Fibroblast of villous mesenchyme (primary cell): ENCODE data around the gene USF1. TPM values are rescaled to one million over a fixed set of nuclear protein-coding genes. Genes with fewer than 3 reads are reported as not detected.

ENCODE experiments used
- DNase-seq: peaks from one replicate; pipeline ENCODE4 v3.0.0-alpha.2; 2010; ENCODE audit warnings: low read depth
- H3K4me3 ChIP-seq: 2 replicates; pipeline ENCODE4 v1.5.1; 2011; ENCODE audit warnings: low read depth, mild to moderate bottlenecking, low read length
- CTCF ChIP-seq: IDR thresholded peaks from 2 replicates; pipeline ENCODE4 v1.5.1; 2012; ENCODE audit warnings: low read depth, mild to moderate bottlenecking, low read length; ENCODE audit not compliant: insufficient read depth
- total RNA-seq: library from RNA; depleted of rRNA; stranded (reverse); fragments of >200 nt; gene quantifications from 2 replicates; pipeline ENCODE4 v1.2.3, GENCODE V29; 2012

The USF1 gene
- total RNA-seq, 1 donor = 62.2 TPM

GRCh38 chr1:161084597-161084988 is 38.8 kb upstream of the USF1 start:
- H3K4me3 ChIP-seq = no peak overlapping the region

GRCh38 chr1:161083748-161084596 is 38.2 kb upstream of the USF1 start:
- TF ChIP-seq CTCF = no peak
- DNase-seq = peak; percentile 49
- no peak overlapping the region for H3K4me3 ChIP-seq

More at GRCh38 chr1:161084597-161084988, 38.8 kb upstream of the USF1 start:
- TF ChIP-seq CTCF = no peak
- DNase-seq = no peak

DNA sequence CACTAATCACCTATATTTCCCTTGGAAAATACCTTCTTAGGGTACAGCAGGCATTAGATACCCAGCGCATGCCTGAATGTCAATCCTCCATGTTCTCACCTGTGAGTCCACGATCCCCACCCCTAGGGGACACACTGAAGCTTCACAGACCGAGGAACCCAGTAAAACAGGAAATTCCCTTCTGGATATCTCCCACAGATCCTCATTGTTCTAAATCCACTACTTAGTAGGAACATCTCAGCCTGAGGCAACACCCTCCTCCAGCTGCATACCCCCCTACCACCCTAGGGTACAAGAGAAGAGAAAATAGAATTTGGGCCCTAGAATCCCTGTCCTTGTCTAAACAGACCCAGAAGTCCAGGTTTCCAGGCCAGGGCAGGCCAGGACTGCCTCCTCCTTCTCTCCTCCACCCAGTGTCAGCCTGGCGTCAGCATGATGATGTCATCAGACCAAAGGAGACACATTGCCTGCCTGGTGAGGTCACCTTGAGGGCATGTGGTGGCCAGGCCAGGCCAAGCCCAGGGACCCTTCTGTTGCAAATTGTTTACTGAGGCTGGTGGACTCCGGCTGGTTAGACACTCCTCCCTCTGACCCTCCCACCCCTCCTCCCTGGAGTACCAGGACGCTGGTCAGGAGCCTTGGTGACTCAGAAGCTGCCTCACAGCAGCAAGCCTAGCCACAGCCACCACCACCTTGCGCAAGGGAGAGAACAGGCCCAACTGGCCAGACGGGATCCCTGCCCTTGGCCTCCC is 37.4 kb upstream of the USF1 start:
- peak; percentile 97 for DNase-seq
- TF ChIP-seq CTCF = no peak
- H3K4me3 ChIP-seq = no peak overlapping the region

DNA sequence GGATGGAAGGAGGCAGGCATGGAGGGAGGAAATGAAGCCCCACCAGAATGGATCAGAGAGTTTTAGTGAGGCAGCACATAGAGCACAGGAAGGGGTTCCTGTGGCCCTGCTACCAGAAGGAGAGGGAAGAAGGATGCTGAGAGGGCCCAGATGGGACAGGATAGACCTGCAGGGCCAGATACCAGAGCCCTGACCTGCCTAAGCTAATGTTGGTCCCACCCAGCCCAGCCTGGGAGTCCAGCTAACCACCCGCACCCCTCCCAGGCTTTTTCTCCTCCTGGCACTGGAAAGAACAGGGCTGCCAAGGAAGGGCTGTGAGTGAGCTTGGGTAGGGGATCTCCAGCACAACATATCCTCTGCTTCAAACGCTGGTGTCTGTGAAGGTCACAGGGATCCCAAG is 36.7 kb upstream of the USF1 start:
- no peak for DNase-seq
- no peak for TF ChIP-seq CTCF
- H3K4me3 ChIP-seq = no peak overlapping the region

DNA sequence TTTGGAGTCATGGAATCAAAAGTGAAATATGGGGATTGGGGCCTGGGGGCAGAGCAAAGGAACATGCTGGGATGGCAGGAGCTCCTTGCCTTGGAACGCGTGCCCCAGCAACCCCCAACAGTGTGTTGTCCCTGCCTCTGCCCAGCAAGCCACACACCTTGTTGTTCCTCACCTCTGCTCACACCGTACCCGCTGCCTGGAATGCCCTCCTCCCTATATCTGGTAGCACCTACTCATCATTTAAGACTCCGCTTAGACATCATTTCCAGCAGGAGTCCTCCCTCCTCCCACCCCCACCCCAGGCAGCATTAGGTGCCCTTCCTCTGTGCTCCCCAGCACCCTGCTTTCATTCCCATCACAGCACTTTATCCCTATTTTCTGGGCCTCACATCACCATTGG is 35.7 kb upstream of the USF1 start:
- no peak for DNase-seq
- H3K4me3 ChIP-seq = no peak overlapping the region
- TF ChIP-seq CTCF = no peak

DNA sequence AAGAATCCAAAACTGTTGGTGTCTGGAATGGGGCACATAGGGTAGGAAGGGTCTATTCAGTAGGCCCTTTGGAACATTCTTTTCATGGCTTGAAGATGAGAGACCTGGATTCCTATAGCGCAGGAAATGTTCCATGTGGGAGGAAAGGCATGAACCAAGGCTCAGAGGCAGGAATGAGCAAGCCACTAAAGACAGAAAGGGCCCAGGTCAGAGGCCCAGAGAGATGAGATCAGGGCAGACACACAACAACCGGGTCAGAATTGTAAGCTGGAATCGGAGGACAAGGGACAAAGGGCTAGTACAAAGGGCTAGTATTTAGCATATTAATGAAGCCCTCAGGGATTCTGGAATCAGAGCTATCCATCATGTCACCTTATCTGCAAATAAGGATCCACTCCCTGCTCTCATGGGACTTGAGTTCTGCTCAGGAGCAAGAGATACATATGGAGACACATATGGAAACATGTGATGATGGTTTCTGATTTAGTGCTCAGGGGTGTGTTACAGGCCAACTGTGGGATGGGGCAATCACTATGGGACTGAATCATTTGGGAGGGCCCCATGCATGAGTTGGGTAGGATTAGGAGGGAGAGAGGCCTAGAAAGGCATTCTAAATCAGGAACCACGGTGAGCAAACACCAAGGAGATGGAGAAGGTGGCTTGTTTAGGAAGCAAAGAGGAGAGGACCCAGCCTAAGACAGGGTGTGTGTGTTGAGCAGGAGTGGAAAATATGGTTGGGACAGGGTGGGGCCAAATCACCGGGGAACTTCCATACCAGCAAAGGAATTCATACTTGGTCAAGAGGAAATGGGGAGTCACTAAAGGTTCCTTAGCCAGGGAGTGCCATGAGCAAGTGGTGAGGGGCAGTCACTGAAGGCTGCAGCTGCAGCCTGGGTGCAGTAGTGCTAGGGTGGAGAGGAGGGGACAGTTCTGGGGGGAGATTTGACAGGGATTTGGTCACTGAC is 34.9 kb upstream of the USF1 start:
- no peak overlapping the region for H3K4me3 ChIP-seq
- peak; percentile 48 for DNase-seq
- no peak for TF ChIP-seq CTCF
